Thyroid gland (tissue), 4 donors: ENCODE measurements around the gene CACNA1D.

Experiments
- CTCF ChIP-seq, 6 experiments: fragments of 200-600 bp in 3 of 6; fragments of 450-650 bp in 3 of 6; sonication (generic) in 3 of 6; IDR thresholded peaks; one replicate each; pipeline ENCODE4 v1.5.1; 2016 to 2019; ENCODE audit warnings: antibody characterized with exemption in 6 of 6, mild to moderate bottlenecking in 2 of 6, inconsistent platforms in 1 of 6, moderate library complexity in 1 of 6
- POLR2A ChIP-seq, 2 donors: fragments of 450-650 bp; IDR thresholded peaks; one replicate each; pipeline ENCODE4 v1.6.1; 2017; ENCODE audit warnings: antibody characterized with exemption in 2 of 2, mild to moderate bottlenecking in 2 of 2, moderate library complexity in 1 of 2

DNA sequence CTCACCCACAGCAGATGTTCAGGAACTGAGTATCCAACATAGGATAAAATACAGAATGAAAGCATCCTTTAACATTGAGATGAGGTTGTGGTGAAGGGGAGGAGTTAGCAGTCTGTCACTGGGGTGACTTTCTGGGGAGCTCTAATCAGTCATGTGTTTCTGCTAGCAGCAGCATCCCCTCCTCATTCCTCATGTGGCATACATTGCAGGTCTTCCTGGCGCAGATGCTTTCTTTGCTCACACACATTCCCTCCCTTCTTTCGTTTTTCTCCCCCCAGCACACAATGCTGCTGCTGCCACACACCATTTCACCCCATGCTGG lies 135.0 kb downstream of the CACNA1D start:
- TF ChIP-seq CTCF (IDR thresholded peaks at IDR 0.05) (no peak), POLR2A (IDR thresholded peaks at IDR 0.05) (no peak)
